NCI-H2227 treated with DMSO at 0.1 percent for 48 hours (cell line): Measurements from ENCODE around the gene ARHGAP25.
A peak's percentile ranks its signal among the peaks of the same experiment; 100 is the strongest.

Experiments
- DNase-seq: peaks from one replicate; lab custom pipeline; 2025; lab: John Stamatoyannopoulos, UW

The ARHGAP25 gene, protein sequence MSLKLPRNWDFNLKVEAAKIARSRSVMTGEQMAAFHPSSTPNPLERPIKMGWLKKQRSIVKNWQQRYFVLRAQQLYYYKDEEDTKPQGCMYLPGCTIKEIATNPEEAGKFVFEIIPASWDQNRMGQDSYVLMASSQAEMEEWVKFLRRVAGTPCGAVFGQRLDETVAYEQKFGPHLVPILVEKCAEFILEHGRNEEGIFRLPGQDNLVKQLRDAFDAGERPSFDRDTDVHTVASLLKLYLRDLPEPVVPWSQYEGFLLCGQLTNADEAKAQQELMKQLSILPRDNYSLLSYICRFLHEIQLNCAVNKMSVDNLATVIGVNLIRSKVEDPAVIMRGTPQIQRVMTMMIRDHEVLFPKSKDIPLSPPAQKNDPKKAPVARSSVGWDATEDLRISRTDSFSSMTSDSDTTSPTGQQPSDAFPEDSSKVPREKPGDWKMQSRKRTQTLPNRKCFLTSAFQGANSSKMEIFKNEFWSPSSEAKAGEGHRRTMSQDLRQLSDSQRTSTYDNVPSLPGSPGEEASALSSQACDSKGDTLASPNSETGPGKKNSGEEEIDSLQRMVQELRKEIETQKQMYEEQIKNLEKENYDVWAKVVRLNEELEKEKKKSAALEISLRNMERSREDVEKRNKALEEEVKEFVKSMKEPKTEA

DNA sequence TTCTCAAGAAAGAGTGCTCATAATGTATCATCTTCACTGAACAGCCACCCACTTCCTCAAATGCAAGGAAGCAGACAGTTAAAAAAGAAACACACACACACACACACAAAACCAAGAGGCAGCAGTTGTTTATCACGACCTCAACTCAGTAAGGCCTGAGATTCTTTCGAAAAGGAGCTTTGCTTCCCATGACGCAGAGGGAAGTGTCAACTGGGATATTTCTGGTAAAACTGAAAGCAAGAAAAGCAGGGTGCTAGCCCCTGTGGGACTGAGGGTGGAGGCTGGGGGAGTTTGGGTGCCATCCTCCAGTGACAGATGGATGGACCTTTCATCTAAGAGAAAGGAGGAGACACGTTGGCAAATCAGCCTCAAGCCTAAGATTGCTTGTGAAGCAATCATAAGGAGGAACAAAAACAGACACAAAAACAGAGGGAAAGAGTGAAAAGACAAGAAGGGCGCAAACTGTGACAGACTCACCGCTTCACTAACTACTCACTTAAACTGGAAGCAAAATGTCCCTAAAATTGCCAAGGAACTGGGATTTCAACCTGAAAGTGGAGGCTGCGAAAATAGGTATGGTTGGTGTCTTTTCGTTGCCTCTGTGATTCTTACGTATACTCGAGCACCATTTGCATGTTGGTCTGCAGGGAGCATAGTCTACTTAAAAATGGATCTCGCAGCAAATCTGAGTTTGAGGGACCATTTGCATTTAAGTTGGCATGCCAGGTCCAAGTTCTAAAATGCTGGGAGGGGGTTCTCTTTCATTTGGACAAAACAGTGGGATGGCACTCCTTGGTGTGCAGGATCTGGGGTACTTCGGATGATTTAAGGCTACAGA, at the start of gene ARHGAP25:
Gene ARHGAP25 (plus strand): TSS at position 124 of the 838 bp plus-strand sequence. CDS start 389 bp downstream, at position 513.
- no peak for DNase-seq

DNA sequence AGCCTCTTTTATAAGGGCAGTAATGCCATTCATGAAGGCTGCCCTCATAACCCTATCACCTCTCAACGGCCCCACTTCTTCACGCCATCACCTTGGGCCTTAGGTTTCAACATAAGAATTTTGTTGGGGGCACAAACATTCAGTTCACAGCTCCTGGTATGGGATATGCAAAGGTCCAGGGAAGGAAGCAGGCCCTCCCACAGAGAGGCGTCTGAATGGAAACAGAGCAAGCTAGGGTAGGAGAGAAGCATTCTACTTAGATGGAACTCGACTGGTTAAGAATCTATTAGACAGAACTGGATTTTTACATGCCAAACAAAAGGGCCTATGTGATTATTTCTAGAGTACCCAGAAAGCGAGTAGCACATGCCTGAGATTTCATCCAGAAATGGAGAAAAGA, 48.4 kb upstream of the ARHGAP25 start:
- no peak for DNase-seq

DNA sequence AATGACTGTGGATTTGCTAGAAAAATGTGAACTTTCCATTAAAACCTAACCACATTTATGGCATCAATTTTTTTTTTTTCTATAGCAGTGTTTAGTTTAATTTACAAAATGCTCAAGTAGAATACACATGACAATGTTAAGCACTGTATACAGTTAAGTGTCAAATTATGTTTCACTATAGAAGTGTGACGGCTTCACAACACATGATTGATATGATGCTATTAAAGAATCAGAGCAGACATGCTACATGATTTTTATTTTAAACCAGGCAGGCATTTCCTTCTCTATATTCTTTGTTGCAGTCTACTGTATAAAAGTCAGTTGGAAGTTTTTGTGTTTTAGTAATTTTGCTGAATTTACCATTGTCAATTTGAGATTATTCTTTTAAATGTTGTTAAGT, 47.6 kb upstream of the ARHGAP25 start:
- no peak for DNase-seq

DNA sequence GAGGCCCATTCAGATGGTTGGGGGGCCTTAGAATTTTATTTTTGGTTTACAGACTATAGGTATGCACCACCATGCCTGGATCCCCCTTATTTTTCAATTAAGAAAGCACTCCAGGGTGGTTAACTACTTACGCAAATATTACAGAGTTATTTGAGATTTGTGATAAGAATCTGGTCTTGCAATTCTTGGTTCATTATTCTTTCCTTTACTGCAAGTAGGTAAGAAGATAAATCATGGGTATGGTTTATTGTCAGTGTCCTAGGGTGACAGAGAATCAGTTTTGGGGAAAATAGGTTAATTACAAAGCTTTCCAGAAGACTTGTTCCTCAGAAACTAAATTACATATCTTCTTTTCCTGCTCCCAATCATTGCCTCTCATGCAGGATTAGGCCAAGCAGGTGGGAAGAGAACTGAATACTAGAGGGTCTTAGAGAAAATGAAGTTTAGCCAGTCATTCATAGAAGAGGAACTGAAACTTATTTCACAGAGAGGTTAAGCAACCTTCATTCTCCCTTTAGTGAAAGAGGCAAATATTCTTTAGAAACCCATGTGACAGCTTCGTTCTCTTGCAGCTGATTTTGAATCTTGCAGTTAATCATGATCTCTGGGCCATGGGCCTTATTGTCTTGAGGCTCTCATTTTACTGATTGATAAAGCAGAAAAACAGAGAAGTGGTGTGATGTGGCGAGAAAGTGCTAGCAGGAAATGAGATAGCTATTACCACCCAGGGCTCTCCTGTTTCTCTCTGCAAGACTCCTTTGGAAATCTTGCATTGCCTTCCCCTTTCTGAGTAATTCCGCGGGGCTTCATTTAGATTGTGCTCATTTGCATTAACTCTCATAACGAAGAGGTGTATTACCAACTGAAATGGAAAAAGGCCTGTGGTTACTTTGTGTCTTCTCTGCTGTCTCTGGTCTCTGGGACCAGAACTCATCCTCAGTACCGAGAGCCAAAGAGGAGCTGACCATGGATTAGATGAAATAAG, 44.8 kb upstream of the ARHGAP25 start:
- no peak for DNase-seq

DNA sequence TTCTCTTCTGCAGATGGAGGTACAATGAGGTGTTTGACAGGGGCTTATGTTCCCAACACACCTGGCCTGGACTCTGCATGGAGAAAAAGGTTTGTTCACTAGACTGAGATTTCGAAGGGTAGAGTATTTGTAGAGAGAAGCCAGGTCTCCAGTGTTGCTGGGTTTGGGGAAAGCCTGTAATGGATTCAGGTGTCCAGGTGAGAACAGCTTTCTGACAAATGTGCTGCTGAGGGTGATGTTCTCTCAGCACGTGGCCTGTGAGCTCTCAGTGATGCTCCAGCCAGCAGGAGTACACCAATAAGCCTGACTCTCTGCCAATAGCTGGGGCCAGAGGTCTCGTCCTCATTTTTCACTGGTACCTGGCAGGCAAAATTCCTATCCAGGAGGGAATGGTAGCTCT, 43.8 kb upstream of the ARHGAP25 start:
- DNase-seq, result no peak

DNA sequence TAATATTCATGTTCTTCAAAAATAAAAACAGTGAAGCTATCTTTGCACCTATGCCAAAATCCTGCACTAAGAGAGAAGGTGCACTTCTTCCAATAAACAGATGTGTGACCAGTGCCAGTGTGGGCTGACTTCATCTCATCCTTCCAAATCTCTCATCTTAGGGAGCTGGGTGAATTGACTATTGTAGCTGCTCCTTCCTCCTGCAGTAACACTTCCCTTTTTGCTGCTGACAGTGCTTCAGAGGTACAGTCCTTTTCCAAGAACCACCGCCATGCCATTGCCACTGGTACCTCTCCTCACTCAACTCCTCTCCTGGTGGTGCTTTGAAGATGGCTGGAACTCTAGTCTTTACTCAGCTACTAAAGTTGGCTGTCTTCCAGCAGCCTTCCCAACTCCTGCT, 42.1 kb upstream of the ARHGAP25 start:
- no peak for DNase-seq

DNA sequence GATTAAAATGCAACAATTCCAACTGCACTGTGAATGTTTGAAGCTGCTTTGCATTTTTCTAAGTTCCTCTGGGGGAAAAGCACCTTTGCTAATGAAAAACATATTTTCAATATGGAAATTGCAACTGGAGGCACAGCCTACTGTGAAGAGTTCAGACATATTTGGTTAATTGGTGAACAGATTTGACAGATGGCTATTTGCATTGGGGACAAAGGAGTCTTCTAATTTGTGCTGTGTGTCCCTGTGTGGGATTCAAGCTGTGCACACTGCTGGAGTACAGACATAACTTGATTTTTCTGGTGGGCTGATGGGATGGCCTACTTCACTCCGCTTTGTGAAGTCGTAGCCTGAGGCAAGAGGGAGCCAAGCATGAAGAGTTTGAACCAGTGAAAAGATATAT, 40.7 kb upstream of the ARHGAP25 start:
- DNase-seq, result no peak

DNA sequence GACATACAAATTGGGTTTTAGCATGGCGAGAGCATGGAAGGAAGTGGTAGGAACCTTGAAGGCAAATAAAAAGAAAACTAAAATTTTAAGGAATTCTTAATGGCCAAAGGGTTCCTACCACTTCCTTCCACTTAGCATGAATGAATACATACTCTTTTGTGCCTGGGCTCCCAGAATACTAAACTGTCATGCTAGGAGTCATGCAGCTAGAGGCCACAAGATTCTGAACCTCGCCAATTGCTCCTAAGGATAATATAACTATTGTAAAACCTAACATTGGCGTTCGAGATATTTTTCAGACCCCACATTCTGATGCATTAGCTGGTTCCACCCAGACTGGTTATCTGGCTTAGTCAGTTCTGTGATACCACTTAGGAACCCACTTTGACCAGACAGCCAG, 38.6 kb upstream of the ARHGAP25 start:
- no peak for DNase-seq

DNA sequence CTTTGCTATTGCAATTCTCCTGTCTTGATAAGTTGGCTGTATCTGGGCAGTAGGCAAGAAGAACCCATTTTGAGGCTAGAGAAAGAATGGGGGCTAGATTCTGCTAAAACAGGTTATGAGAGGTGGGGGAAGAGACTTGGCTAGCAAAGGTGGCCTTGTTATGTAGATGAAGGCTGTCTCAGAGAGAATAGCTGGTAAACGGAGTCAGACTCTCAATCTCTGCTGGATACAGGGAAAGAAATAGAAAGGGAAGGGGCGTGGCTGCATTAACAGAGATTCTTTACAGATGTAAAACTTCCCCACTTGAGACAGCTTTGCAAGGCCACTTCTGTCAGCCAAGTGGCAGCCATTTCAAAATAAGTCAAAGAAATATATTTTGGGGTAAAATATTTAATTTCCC, 38.1 kb upstream of the ARHGAP25 start:
- no peak for DNase-seq

DNA sequence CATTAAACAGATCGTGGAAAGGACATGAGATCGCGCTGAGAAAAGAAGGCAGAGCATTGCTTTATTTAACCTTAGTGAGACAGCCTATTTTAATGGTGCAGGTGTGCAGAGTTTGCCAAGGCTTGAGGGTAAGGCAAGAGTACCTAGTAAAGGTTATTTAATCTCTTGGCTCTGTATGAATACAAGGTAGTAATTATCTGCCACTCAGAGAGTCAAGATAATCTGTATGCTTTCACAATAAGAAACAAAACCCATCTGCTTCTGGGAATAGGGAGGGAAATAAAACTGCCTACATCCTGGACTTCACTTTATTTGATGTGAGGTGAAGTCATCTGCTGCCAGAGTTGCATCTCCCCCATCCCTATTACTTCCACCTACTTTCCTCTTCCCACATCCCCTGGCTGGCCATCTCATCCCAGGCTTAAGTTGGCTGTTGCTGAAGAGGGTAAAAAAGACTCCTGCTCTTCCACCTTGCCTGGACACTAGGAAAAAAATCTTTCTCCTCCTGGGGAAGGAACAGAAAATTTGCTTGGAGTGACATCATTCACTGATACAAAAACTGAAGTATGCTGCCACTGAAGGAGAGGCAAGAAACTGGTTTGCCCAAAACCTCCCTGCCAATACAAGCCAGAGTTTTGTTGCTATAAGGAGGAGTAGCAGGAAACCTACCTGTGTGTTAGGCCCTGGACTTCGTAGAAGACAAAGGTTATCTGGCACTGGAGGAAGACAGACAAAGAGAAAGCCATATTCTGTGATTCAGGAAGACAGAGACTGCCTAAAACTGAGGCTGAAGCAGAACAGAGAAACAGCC, 35.8 kb upstream of the ARHGAP25 start:
- DNase-seq, result peak; percentile 80

DNA sequence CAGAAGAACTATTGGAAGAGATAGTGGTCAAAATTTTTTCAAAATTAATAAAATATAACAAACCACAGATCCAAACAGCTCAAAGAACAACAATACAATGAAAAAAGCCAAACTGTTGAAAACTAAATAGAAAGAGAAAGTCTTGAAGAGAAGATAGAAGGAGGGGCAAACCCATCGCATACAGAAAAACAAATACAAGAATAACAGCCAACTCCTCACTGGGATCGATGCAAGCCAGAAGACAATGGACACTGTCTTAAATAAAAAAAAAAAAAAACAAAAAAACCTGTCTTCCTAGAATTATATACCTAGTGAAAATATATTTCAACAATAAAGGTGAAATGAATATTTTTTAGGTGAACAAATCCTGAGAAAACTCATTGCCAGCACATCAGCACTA, 34.1 kb upstream of the ARHGAP25 start:
- DNase-seq, result no peak

DNA sequence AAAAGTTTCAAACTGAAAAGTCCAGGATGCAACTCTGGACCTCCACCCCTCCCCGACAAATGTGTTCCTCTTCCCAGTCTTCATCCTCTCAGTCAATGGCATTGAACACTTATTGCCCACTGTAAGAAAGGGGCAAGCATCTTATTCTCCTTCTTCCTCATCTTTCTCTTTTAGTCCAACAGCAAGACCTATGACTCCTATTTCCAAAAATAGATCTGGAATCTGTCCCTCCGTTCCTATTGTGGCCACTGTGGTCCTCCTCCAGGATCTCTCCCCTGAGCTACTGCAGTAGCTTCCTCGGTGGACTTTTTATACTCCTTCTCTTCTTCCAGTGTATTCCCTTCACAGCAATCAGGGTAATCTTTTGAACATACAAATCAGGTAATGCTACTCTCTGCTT, 28.0 kb upstream of the ARHGAP25 start:
- no peak for DNase-seq

DNA sequence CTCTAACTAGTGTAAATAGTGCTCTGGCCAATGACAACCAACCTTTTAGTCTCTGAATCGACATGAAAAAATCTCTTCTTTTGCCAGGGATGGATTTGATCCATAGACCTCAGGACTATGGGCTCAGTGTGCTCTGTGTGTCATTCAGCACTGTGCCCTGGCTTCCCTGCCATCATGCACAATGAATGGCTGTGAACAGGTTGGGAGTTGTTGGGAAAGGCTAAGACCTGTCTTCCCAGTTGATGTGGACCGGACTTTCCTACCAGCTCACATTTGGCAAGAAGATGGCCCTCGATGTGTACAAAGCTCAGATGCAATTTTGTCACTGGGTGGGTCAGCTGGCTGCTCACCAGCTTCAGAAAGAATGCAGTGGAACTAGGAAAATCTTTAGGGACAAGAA, 26.0 kb upstream of the ARHGAP25 start:
- no peak for DNase-seq

DNA sequence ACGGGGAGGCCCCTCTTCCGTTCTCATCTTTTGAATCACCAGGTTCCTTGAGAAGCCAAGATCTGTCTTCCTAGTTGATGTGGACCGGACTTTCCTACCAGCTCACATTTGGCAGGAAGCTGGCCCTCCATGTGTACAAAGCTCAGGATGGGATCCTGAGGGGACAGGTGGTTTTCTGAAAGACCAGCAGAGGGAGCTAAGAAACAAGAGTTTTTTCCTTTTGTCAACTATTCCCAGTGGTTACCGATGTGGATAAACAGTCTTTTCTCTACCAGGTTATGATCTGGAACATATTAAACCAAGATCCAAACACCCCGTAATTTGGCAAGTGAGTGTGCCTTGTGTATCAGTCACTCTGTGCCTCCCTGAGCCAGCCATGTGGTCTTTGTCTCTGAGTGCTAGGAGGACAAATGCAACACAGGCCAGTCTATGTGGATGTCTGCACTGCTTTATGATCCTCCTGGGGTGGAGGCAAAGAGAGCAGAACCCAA, 25.1 kb upstream of the ARHGAP25 start:
- DNase-seq, result peak; percentile 73

DNA sequence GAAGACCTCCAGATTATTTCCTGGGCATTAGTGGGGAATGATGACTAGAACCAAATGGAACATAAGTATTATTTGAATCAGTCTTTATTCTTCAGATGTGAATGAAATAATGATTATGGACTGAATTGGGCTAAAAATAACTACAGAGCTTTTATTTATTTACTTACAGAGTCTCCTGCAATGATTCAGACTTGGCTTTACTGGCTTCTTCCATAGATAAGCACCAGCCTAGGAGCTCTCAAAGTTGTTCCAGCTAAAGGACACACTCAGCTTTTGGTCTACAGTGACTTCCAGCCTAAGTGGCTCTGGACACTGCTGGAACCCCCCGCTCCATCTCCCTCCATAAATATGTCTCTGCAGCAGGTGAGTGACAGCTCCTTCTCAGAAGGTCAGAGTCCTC, 24.3 kb upstream of the ARHGAP25 start:
- DNase-seq, result no peak

DNA sequence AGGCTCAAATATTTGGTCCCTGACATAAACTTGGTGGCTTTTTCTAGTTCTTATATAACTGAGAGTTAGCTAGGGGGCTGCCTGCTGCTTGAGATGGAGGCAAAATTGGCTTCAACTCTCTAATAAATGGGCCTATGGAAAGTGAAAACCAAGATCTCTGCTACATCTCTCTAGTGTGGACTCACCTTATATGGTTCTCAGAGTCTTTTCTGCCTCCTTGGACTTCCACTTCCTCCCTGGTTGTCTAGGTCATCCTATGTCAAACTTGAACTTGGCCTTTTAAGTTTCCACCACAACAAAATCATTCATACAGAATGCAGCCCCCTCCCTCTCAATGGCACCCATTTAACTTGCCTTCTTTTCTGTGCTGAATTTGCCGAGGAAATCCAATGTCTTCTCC, 23.9 kb upstream of the ARHGAP25 start:
- DNase-seq, result no peak

DNA sequence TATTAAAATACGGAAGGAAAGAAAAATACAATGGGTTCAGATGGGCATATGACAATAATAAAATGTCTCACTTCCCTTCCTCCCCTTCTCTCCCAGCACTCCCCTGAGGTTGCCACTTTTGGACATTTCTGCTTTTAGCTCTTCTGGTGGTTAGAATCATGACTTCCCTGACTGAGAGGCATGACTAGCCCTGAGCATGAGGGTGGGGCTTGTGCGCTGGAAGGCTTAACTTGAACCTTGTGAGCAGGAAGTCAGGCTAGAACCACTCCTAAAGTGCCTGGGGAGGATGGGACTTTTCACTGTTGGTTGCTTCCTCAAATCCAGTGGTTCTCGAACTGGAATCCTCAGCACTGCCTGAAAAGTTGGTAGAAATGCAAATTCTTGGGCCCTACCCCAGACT, 19.7 kb upstream of the ARHGAP25 start:
- no peak for DNase-seq

DNA sequence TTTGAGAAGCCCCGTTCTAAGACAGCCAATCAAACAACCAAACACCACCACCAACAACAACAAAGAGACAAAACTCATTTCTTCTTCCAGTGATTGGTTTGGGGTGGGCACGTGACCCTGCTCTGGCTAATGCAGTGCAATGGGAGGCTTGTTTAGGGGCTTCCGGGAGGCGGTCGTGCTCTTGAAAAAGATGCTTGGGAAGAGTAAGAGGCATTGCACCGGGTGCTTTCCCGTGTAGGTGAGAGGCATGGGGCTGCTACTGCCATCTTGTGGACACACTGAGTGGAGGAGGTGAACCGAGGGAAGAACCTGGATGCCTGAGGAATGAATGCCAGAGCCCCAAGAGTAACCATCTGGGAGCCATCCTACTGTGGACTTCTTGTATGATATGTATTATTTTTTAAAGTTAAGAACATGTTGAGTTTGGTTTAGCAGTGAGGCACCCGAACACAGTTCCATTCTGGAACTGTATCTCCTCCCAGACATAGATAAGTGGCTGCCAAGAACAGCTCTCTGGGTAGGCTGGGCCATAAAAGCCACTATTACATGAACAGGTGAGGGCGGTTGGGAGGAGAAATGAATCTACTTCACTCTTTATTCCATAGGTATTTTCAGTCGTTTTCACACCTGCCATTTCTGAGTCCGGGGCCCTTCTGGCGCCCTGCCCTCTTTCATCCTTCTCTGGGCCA, 19.1 kb upstream of the ARHGAP25 start:
- DNase-seq, result no peak

DNA sequence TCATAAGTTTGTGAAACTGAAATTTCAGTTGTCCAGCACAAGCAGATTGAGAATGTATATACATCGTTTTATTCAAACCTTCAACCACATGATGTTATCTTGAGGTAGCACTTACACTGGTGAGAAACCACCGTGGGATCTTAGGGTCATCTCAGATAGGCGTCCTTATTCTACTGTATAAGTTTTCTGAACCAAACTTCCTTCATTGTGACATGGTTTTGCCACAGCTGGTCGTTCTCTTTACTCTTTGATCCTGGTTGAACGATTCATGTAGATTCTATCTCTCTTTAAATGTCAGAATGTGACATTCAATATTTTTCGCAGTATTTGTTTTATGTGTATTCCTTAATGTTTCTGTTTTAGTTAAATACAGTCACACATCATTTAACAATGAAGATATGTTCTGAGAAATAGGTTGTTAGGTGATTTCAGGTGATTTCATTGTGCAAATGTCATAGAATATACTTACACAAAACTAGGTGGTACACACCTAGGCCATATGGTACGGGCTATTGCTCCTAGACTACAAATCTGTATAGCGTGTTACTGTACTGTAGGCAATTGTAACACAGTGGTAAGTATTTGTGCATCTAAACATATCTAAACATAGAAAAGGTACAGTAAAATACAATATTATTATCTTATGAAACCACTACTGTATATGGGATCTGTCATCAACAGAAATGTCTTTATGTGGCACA, 17.9 kb upstream of the ARHGAP25 start:
- no peak for DNase-seq
